Uterus (tissue), 4 donors: Measurements from ENCODE around the gene HSPG2. TPM values are rescaled to one million over a fixed set of nuclear protein-coding genes. Genes with fewer than 3 reads are reported as not detected.

Source experiments
- DNase-seq, 2 donors: peaks; one replicate each; pipeline ENCODE4 v3.0.0-alpha.2; 2019 to 2020
- H3K27ac ChIP-seq, 2 donors: fragments of 200-600 bp; sonication (generic); 1 replicate in 1 of 2; 2 replicates in 1 of 2; pipeline ENCODE4 v1.5.1; 2016 to 2018
- H3K27me3 ChIP-seq, 2 donors: fragments of 200-600 bp; sonication (generic); one replicate each; pipeline ENCODE4 v1.5.1; 2018 to 2019; ENCODE audit warnings: control low read depth in 1 of 2
- H3K36me3 ChIP-seq, 2 donors: fragments of 200-600 bp; sonication (generic); one replicate each; pipeline ENCODE4 v1.5.1; 2019; ENCODE audit warnings: control low read depth in 1 of 2
- H3K4me1 ChIP-seq, 2 donors: fragments of 200-600 bp; sonication (generic); one replicate each; pipeline ENCODE4 v1.5.1; 2018 to 2019; ENCODE audit warnings: control low read depth in 1 of 2
- H3K4me3 ChIP-seq, 2 donors: fragments of 200-600 bp; sonication (generic); 1 replicate in 1 of 2; 2 replicates in 1 of 2; pipeline ENCODE4 v1.5.1; 2018 to 2019; ENCODE audit warnings: mild to moderate bottlenecking in 1 of 2
- H3K9me3 ChIP-seq, 2 donors: fragments of 200-600 bp; sonication (generic); one replicate each; pipeline ENCODE4 v1.5.1; 2019; ENCODE audit warnings: control low read depth in 1 of 2
- CTCF ChIP-seq, 4 experiments: fragments of 200-600 bp in 2 of 4; fragments of 450-650 bp in 2 of 4; sonication (generic) in 2 of 4; IDR thresholded peaks; one replicate each; pipeline ENCODE4 v1.5.1; 2016 to 2019; ENCODE audit warnings: antibody characterized with exemption in 4 of 4, mild to moderate bottlenecking in 2 of 4, moderate library complexity in 1 of 4
- POLR2A ChIP-seq, 2 donors: fragments of 450-650 bp; IDR thresholded peaks; one replicate each; pipeline ENCODE4 v1.6.1; 2016; ENCODE audit warnings: antibody characterized with exemption in 2 of 2, mild to moderate bottlenecking in 1 of 2, moderate library complexity in 1 of 2
- intact Hi-C: fragments of 100-400 bp; cut with DNase I; formaldehyde crosslinking; loops from one replicate; pipeline ENCODE4 v1.15.1; 2023; ENCODE audit warnings: low total_unique reads
- total RNA-seq, 4 donors: library from RNA; depleted of rRNA in 3 of 4; stranded (reverse); fragments of >200 nt in 3 of 4; gene quantifications; one replicate each; pipeline versions ENCODE4 v1.1.0 to v1.2.4, GENCODE V29; 2014 to 2023
- donor health status: DM: yes; HTN: yes; CAD: no.

HSPG2 gene
- total RNA-seq, 4 donors from 2014 or later = 96.8 to 677 (median 290) TPM

GRCh38 chr1:21834094-21834493, 103.0 kb downstream of the HSPG2 start:
- peaks cover 0 to 8% of the 10 kb centered on the region in 2 donors for H3K9me3 ChIP-seq
- no peaks in the 10 kb centered on the region for H3K36me3 ChIP-seq
- TF ChIP-seq POLR2A (IDR thresholded peaks at IDR 0.05) (no peak), CTCF (IDR thresholded peaks at IDR 0.05) (no peak)
- no peak overlapping the region for H3K27ac ChIP-seq
- DNase-seq = no peak
- no peaks in the 10 kb centered on the region for H3K27me3 ChIP-seq
- H3K4me3 ChIP-seq = no peak overlapping the region
- no peaks in the 10 kb centered on the region for H3K4me1 ChIP-seq
- intact Hi-C loops = no loop called here

- Histone ChIP-seq H3K36me3 (no peaks in the 10 kb centered on the region), H3K27ac (no peak overlapping the region), H3K4me1 (no peaks in the 10 kb centered on the region), H3K9me3 (peaks cover 0 to 8% of the 10 kb centered on the region in 2 donors), H3K27me3 (no peaks in the 10 kb centered on the region), H3K4me3 (no peak overlapping the region)
- TF ChIP-seq POLR2A (IDR thresholded peaks at IDR 0.05) (no peak), CTCF (IDR thresholded peaks at IDR 0.05) (no peak)
- no peak for DNase-seq
- intact Hi-C loops = no loop called here
Measured at GRCh38 chr1:21833392-21833976, 103.6 kb downstream of the HSPG2 start.

- Histone ChIP-seq H3K27ac (no peak overlapping the region), H3K4me1 (no peaks in the 10 kb centered on the region), H3K4me3 (no peak overlapping the region), H3K9me3 (peaks cover 0 to 8% of the 10 kb centered on the region in 2 donors), H3K36me3 (no peaks in the 10 kb centered on the region), H3K27me3 (no peaks in the 10 kb centered on the region)
- peak in 1 of 2 donors; percentile 19 for DNase-seq
- intact Hi-C loops = no loop called here
- no peak for TF ChIP-seq CTCF (IDR thresholded peaks at IDR 0.05)
Measured at GRCh38 chr1:21831454-21831970, 105.6 kb downstream of the HSPG2 start.

- TF ChIP-seq POLR2A (IDR thresholded peaks at IDR 0.05) (no peak), CTCF (IDR thresholded peaks at IDR 0.05) (no peak)
- H3K27me3 ChIP-seq = no peaks in the 10 kb centered on the region
- H3K27ac ChIP-seq = no peak overlapping the region
- no peak for DNase-seq
- H3K36me3 ChIP-seq = no peaks in the 10 kb centered on the region
- intact Hi-C loops = no loop called here
- H3K4me3 ChIP-seq = no peak overlapping the region
- no peaks in the 10 kb centered on the region for H3K4me1 ChIP-seq
- peaks cover 0 to 8% of the 10 kb centered on the region in 2 donors for H3K9me3 ChIP-seq
Measured at GRCh38 chr1:21830792-21831453, 106.2 kb downstream of the HSPG2 start.

GRCh38 chr1:21829294-21829693, 107.8 kb downstream of the HSPG2 start:
- Histone ChIP-seq H3K4me3 (no peak overlapping the region), H3K27me3 (no peaks in the 10 kb centered on the region), H3K36me3 (no peaks in the 10 kb centered on the region), H3K4me1 (no peaks in the 10 kb centered on the region), H3K27ac (no peak overlapping the region), H3K9me3 (peaks cover 0 to 2% of the 10 kb centered on the region in 2 donors)
- DNase-seq = no peak
- intact Hi-C loops = no loop called here
- no peak for TF ChIP-seq CTCF (IDR thresholded peaks at IDR 0.05)
- no peak for TF ChIP-seq POLR2A (IDR thresholded peaks at IDR 0.05)
